PC-9 (cell line): Measurements from ENCODE around the gene MYO10. TPM values are rescaled to one million over a fixed set of nuclear protein-coding genes. Genes with fewer than 3 reads are reported as not detected.

Experiments used
- BruUV-seq: library from RNA; stranded (reverse); fragments of 400-500 nt; replicated peaks from 2 replicates; lab custom pipeline; 2021; lab: Mats Ljungman, UMichigan
- CTCF ChIA-PET: fragments of 300-600 bp; sonication (Branson Sonifier 250); formaldehyde crosslinking; loops from one replicate; lab custom pipeline; 2022; ENCODE audit warnings: antibody characterized with exemption; lab: Charles Lee
- POLR2A ChIA-PET: fragments of 300-600 bp; sonication (Branson Sonifier 250); formaldehyde crosslinking; loops from one replicate; lab custom pipeline; 2022; ENCODE audit warnings: antibody characterized with exemption; ENCODE audit not compliant: unreplicated experiment; lab: Charles Lee
- DNase-seq, 2 experiments: peaks; one replicate each; pipeline versions ENCODE4 v3.0.0 to v3.0.0-alpha.2; 2015 to 2022; ENCODE audit warnings: mixed read lengths in 1 of 2
- H2AFZ ChIP-seq: fragments of 200-600 bp; sonication (generic); 2 replicates; pipeline ENCODE4 v1.8.1; 2017; ENCODE audit warnings: antibody characterized with exemption
- H3F3A ChIP-seq: fragments of 200-600 bp; sonication (generic); 2 replicates; pipeline ENCODE4 v1.8.1; 2017; ENCODE audit warnings: antibody characterized with exemption, mild to moderate bottlenecking, low read depth; ENCODE audit not compliant: insufficient read depth
- H3K27ac ChIP-seq: fragments of 200-600 bp; sonication (generic); 2 replicates; pipeline ENCODE4 v1.6.1; 2016; ENCODE audit warnings: mixed run types
- H3K27me3 ChIP-seq: fragments of 200-600 bp; sonication (generic); 2 replicates; pipeline ENCODE4 v1.6.1; 2016; ENCODE audit warnings: low read depth, mixed run types; ENCODE audit not compliant: insufficient read depth
- H3K36me3 ChIP-seq: fragments of 200-600 bp; sonication (generic); 2 replicates; pipeline ENCODE4 v1.6.1; 2016; ENCODE audit warnings: low read depth, mixed run types
- H3K4me1 ChIP-seq: fragments of 200-600 bp; sonication (generic); replicated peaks from 2 replicates; pipeline ENCODE4 v1.6.1; 2016; ENCODE audit warnings: mixed run types; ENCODE audit not compliant: insufficient read depth
- H3K4me2 ChIP-seq: fragments of 200-600 bp; sonication (generic); 2 replicates; pipeline ENCODE4 v1.6.1; 2017; ENCODE audit warnings: mixed run types
- H3K4me3 ChIP-seq: fragments of 200-600 bp; sonication (generic); 2 replicates; pipeline ENCODE4 v1.6.1; 2016; ENCODE audit warnings: mixed run types
- H3K79me2 ChIP-seq: fragments of 200-600 bp; sonication (generic); 2 replicates; pipeline ENCODE4 v1.6.1; 2017; ENCODE audit warnings: low read depth, mixed run types
- H3K9me2 ChIP-seq: fragments of 200-600 bp; sonication (generic); 2 replicates; pipeline ENCODE4 v1.8.1; 2017; ENCODE audit warnings: mild to moderate bottlenecking; ENCODE audit not compliant: insufficient read depth
- H3K9me3 ChIP-seq: fragments of 200-600 bp; sonication (generic); 2 replicates; pipeline ENCODE4 v1.8.1; 2016; ENCODE audit warnings: low read depth; ENCODE audit not compliant: insufficient read depth
- H4K20me1 ChIP-seq: fragments of 200-600 bp; sonication (generic); 2 replicates; pipeline ENCODE4 v1.8.1; 2017; ENCODE audit not compliant: insufficient read depth
- EZH2 ChIP-seq: fragments of 200-600 bp; sonication (generic); IDR thresholded peaks from 2 replicates; pipeline ENCODE4 v1.8.0; 2017; ENCODE audit warnings: antibody characterized with exemption, low read depth
- intact Hi-C: fragments of 100-400 bp; cut with micrococcal nuclease; formaldehyde crosslinking; loops from one replicate; pipeline ENCODE4 v1.10.0; 2022; ENCODE audit not compliant: unreplicated experiment
- total RNA-seq: library from RNA; stranded (reverse); gene quantifications from 2 replicates; pipeline ENCODE4 v1.2.3, GENCODE V29; 2021
- TF ChIP-seq, protein P1 (sequence below): fragments of 200-600 bp; sonication (generic); conservative IDR thresholded peaks from 2 replicates; pipeline ENCODE4 v1.6.1; 2017; ENCODE audit warnings: mixed run types, antibody characterized with exemption, mild to moderate bottlenecking, moderate library complexity

The MYO10 gene
- total RNA-seq, 1 experiment from 2014 or later, result 92.8 TPM

GRCh38 chr5:16870878-16871277 lies 65.2 kb downstream of the MYO10 start:
- Histone ChIP-seq H3F3A (peaks cover 23% of the 10 kb centered on the region; the same call in 1 of the 2 replicates), H3K27me3 (no peaks in the 10 kb centered on the region), H3K4me2 (peak overlapping the region; percentile 84), H3K9me3 (peaks cover 9% of the 10 kb centered on the region; the same call in 1 of the 2 replicates), H2AFZ (no peak overlapping the region), H3K9me2 (no peaks in the 10 kb centered on the region), H3K79me2 (peaks cover 43% of the 10 kb centered on the region), H3K4me1 (peaks cover 28% of the 10 kb centered on the region), H4K20me1 (no peaks in the 10 kb centered on the region), H3K27ac (peak overlapping the region; percentile 77), H3K36me3 (0 out of 2 replicates have a peak, but pooled peaks cover 3% of the 10 kb centered on the region), H3K4me3 (peak overlapping the region; percentile 49)
- ChIA-PET CTCF (interaction anchor here (0.6 to 0.7 kb wide), 2 partner anchors 13 to 20 kb away, joined by 4 to 7 read pairs; no protein-coding TSS in a partner anchor), POLR2A (no interaction called here)
- DNase-seq, result no peak
- intact Hi-C loops, result loop anchor here (1.0 to 2.0 kb wide), 3 partner anchors 23 to 80 kb away; no protein-coding TSS in a partner anchor
- BruUV-seq, result no TSS peak
- TF ChIP-seq, protein P1, sequence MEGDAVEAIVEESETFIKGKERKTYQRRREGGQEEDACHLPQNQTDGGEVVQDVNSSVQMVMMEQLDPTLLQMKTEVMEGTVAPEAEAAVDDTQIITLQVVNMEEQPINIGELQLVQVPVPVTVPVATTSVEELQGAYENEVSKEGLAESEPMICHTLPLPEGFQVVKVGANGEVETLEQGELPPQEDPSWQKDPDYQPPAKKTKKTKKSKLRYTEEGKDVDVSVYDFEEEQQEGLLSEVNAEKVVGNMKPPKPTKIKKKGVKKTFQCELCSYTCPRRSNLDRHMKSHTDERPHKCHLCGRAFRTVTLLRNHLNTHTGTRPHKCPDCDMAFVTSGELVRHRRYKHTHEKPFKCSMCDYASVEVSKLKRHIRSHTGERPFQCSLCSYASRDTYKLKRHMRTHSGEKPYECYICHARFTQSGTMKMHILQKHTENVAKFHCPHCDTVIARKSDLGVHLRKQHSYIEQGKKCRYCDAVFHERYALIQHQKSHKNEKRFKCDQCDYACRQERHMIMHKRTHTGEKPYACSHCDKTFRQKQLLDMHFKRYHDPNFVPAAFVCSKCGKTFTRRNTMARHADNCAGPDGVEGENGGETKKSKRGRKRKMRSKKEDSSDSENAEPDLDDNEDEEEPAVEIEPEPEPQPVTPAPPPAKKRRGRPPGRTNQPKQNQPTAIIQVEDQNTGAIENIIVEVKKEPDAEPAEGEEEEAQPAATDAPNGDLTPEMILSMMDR, result no peak
- no peak for TF ChIP-seq EZH2

GRCh38 chr5:16869821-16870796 lies 66.0 kb downstream of the MYO10 start:
- Histone ChIP-seq H3K9me3 (peaks cover 9% of the 10 kb centered on the region; the same call in 1 of the 2 replicates), H3K27me3 (no peaks in the 10 kb centered on the region), H3K4me1 (peaks cover 28% of the 10 kb centered on the region), H3K27ac (peak overlapping the region; percentile 77), H3K36me3 (0 out of 2 replicates have a peak, but pooled peaks cover 3% of the 10 kb centered on the region), H3K9me2 (no peaks in the 10 kb centered on the region), H3K4me2 (peak overlapping the region; percentile 84), H4K20me1 (no peaks in the 10 kb centered on the region), H3F3A (peaks cover 23% of the 10 kb centered on the region; the same call in 1 of the 2 replicates), H3K79me2 (peaks cover 43% of the 10 kb centered on the region), H2AFZ (peak overlapping the region; percentile 69), H3K4me3 (peak overlapping the region; percentile 49)
- ChIA-PET POLR2A (no interaction called here), CTCF (interaction anchor here (0.6 kb wide), 2 partner anchors 49 to 65 kb away, joined by 4 to 5 read pairs; no protein-coding TSS in a partner anchor)
- BruUV-seq, result no TSS peak
- intact Hi-C loops, result loop anchor here (1.0 to 2.0 kb wide), 3 partner anchors 24 to 79 kb away; no protein-coding TSS in a partner anchor
- DNase-seq, result peak; percentile 82 to 85
- TF ChIP-seq EZH2, result no peak
- TF ChIP-seq, protein P1, result no peak

DNA sequence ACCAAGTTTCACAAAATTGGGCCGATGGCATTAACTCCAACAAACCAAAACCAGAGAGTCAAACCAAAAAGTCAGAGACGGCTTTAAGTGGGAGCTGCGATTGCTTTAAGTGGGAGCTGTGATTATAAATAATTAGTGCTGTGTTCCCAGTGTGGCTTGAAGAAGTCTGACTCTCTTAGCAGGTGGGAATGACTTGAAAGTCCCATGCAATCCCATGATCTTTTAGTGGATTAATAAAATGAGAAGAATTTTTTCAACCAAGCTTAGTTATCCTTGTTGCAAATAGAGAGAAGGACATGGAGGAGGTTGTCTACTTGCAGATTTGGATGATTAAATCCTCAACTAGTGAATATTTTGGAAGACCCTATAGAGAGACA lies 68.5 kb downstream of the MYO10 start:
- H2AFZ ChIP-seq, result no peak overlapping the region
- H3K9me3 ChIP-seq, result 0 out of 2 replicates have a peak, but pooled peaks cover 5% of the 10 kb centered on the region
- H3K4me2 ChIP-seq, result no peak overlapping the region
- BruUV-seq, result no TSS peak
- ChIA-PET CTCF (no interaction called here), POLR2A (no interaction called here)
- peaks cover 23% of the 10 kb centered on the region; the same call in 1 of the 2 replicates for H3F3A ChIP-seq
- no peak overlapping the region for H3K27ac ChIP-seq
- no peaks in the 10 kb centered on the region for H3K27me3 ChIP-seq
- 0 out of 2 replicates have a peak, but pooled peaks cover 3% of the 10 kb centered on the region for H3K36me3 ChIP-seq
- DNase-seq, result no peak
- H3K79me2 ChIP-seq, result peaks cover 47% of the 10 kb centered on the region
- intact Hi-C loops, result no loop called here
- no peak for TF ChIP-seq EZH2
- TF ChIP-seq, protein P1, result no peak
- H3K9me2 ChIP-seq, result no peaks in the 10 kb centered on the region
- no peaks in the 10 kb centered on the region for H4K20me1 ChIP-seq
- no peak overlapping the region for H3K4me3 ChIP-seq
- peaks cover 28% of the 10 kb centered on the region for H3K4me1 ChIP-seq
